RWPE1 (cell line): Measurements from ENCODE around the gene EHHADH.

ENCODE experiments used
- CTCF ChIA-PET: fragments of 350-600 bp; sonication (Branson Sonifier 250); formaldehyde crosslinking; extraction: SDS; loops from one replicate; lab custom pipeline; 2021; lab: Yijun Ruan, JAX
- POLR2A ChIA-PET: fragments of 400-600 bp; formaldehyde crosslinking; extraction: SDS; loops from one replicate; lab custom pipeline; 2020; ENCODE audit warnings: antibody characterized with exemption; ENCODE audit not compliant: low non-redundant PET; lab: Yijun Ruan, JAX
- DNase-seq: peaks from one replicate; pipeline ENCODE4 v3.0.0; 2012; ENCODE audit warnings: low spot score
- H3K27ac ChIP-seq: fragments of 450-650 bp; 2 replicates; pipeline ENCODE4 v1.5.1; 2017
- TF ChIP-seq, protein P1 (sequence below): fragments of 450-650 bp; conservative IDR thresholded peaks from 2 replicates; pipeline ENCODE4 v1.5.1; 2017; ENCODE audit warnings: low read depth, mild to moderate bottlenecking

EHHADH gene

DNA sequence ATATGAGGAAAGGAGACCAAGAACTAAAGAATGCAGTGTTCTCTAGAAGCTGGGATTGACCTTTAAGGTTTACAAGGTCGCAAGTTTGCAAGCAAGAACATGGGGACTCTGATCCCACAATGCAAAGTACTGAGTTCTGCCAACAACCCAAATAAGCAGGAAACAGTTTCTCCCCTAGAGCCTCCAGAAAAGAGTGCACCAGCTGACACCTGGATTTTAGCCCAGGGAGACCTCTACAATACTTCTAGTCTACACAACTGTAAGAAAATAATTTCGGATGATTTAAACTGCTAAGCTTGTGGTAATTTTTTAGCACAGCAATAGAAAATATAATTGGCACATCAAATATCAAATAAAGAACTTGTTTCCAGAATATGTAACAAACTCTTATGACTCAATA lies 46.4 kb downstream of the EHHADH start:
- TF ChIP-seq, protein P1, sequence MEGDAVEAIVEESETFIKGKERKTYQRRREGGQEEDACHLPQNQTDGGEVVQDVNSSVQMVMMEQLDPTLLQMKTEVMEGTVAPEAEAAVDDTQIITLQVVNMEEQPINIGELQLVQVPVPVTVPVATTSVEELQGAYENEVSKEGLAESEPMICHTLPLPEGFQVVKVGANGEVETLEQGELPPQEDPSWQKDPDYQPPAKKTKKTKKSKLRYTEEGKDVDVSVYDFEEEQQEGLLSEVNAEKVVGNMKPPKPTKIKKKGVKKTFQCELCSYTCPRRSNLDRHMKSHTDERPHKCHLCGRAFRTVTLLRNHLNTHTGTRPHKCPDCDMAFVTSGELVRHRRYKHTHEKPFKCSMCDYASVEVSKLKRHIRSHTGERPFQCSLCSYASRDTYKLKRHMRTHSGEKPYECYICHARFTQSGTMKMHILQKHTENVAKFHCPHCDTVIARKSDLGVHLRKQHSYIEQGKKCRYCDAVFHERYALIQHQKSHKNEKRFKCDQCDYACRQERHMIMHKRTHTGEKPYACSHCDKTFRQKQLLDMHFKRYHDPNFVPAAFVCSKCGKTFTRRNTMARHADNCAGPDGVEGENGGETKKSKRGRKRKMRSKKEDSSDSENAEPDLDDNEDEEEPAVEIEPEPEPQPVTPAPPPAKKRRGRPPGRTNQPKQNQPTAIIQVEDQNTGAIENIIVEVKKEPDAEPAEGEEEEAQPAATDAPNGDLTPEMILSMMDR = no peak
- POLR2A ChIA-PET = interaction anchor here (0.5 kb wide), 1 partner anchor 305 kb away, joined by 3 read pairs; no protein-coding TSS in a partner anchor
- H3K27ac ChIP-seq = no peak overlapping the region
- CTCF ChIA-PET = interaction anchor here (0.9 kb wide), 1 partner anchor 28 kb away, joined by 3 read pairs; no protein-coding TSS in a partner anchor
- DNase-seq = no peak

DNA sequence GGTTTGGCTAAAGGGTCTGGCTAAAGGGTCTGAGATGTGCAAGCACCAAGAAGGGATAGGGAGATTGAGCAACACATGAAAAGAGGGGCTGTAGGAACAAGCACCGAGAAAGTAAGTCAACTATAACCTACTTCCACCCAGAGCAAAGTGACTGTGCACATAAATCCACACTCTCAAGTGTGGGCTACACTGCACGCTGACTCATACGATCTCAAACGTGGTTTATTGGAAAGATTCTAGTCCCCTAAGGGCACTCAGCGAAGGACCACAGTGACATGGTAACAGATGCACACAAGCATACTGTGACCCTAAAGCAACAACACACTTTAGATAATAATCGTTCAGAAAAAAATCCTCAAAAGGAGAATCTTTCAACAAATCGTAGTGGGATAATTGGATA lies 48.0 kb downstream of the EHHADH start:
- no peak for DNase-seq
- ChIA-PET CTCF (no interaction called here), POLR2A (no interaction called here)
- TF ChIP-seq, protein P1 = no peak
- no peak overlapping the region for H3K27ac ChIP-seq

DNA sequence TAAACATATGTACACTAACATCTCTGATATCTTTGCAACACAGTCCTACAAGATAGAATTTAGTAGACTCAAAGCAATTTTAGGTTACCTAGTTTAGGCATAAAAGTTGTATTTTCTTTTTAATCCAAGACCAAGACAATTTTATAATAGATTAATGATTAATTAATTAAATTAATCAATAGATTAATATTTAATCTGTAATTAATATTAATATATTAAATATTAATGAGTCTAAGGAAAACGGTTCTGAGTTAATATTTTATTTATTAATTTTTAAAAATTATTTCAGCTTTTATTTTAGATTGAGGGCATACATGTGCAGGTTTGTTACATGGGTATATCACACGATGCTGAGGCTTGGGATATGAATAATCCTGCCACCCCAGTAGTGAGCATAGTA lies 49.0 kb downstream of the EHHADH start:
- ChIA-PET POLR2A (no interaction called here), CTCF (no interaction called here)
- H3K27ac ChIP-seq = no peak overlapping the region
- TF ChIP-seq, protein P1 = no peak
- no peak for DNase-seq

DNA sequence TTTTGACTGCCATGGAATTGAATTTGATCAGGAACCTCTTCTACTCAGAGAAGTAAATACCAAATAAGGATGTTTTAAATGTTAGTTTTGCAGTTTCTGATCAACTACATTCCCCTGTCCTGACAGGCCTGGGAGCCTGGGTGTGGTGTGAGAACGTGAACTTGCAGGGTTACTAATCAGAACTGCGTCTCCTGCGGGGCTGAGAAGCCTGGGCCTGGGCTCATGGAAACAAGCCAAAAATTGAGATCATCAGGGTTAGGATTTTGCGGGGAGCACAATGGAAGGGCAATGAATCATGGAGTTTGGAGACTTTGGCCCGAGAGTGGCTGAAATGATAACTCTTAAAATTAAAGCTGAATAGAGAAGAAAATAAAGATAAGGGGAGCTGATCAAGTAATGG lies 53.2 kb downstream of the EHHADH start:
- ChIA-PET POLR2A (no interaction called here), CTCF (no interaction called here)
- DNase-seq = peak; percentile 87

DNA sequence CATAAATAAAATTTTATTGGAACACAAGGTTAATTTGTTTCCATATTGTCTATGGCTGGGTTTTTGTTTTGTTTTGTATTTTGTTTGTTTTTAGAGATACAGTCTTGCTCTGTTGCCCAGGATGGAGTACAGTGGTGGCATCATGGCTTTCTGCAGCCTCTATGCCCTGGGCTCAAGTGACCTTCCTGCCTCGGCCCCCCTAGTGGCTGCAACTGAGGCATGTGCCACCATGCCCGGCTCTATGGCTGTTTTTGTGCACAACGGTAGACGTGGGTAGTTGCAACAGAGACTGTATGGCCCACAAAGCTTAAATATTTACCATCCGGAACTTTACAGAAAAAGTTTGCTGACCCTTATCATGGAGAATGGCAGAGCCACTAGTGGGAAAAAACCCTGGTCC lies 54.2 kb downstream of the EHHADH start:
- TF ChIP-seq, protein P1 = no peak
- POLR2A ChIA-PET = no interaction called here
- CTCF ChIA-PET = interaction anchor here (0.5 to 0.6 kb wide), 3 partner anchors 34 to 1684 kb away, joined by 3 to 8 read pairs (median 4); no protein-coding TSS in a partner anchor
- H3K27ac ChIP-seq = peak overlapping the region; percentile 41
- DNase-seq = no peak

More for the DNA sequence above, 53.2 kb downstream of the EHHADH start:
- H3K27ac ChIP-seq = peak overlapping the region; percentile 65
- TF ChIP-seq, protein P1 = no peak

DNA sequence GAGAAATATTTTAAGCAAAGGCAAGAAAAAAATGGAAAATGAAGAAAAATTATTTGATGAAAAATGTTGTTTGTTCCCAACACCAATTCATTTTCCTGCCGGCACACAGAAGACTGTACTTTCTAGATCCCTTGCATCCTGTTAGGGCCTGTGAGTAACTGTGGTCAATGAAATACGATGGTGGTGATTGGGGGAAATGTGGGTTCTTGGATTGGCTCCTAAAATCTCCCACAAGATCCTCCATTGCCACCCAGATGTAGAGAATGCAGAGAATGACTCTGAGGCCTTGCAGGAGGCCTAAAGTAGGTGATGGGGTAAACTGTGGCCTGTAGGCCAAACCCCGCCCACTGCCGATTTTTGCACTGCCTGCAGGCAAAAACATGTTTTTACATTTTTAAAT lies 54.6 kb downstream of the EHHADH start:
- DNase-seq = no peak
- TF ChIP-seq, protein P1 = no peak
- ChIA-PET CTCF (interaction anchor here (0.6 kb wide), 3 partner anchors 81 to 1428 kb away, joined by 3 to 8 read pairs (median 4); no protein-coding TSS in a partner anchor), POLR2A (no interaction called here)
- H3K27ac ChIP-seq = no peak overlapping the region
